HepG2 (cell line): ENCODE results near the gene FASTK. TPM values are rescaled to one million over a fixed set of nuclear protein-coding genes. Genes with fewer than 3 reads are reported as not detected.

Source experiments
- BORCS8-MEF2B ChIP-seq: sonication (generic); formaldehyde crosslinking; IDR thresholded peaks from 2 replicates; pipeline ENCODE4 v1.8.0; 2022; ENCODE audit warnings: mild to moderate bottlenecking, missing genetic modification reagents
- FOXA3 ChIP-seq: IDR thresholded peaks from 2 replicates; pipeline ENCODE4 v1.6.1; 2016; ENCODE audit warnings: missing genetic modification reagents, missing compliant biosample characterization
- FOXC1 ChIP-seq: sonication (generic); formaldehyde crosslinking; IDR thresholded peaks from 2 replicates; pipeline ENCODE4 v1.8.0; 2022; ENCODE audit warnings: mild to moderate bottlenecking, missing genetic modification reagents, borderline replicate concordance
- GABPB1 ChIP-seq: IDR thresholded peaks from 2 replicates; pipeline ENCODE4 v1.6.1; 2016; ENCODE audit warnings: mild to moderate bottlenecking, missing genetic modification reagents, moderate library complexity, missing compliant biosample characterization
- IKZF5 ChIP-seq: IDR thresholded peaks from 2 replicates; pipeline ENCODE4 v1.6.1; 2018; ENCODE audit warnings: missing genetic modification reagents, mild to moderate bottlenecking, missing compliant biosample characterization
- KDM4B ChIP-seq: sonication (generic); formaldehyde crosslinking; IDR thresholded peaks from 2 replicates; pipeline ENCODE4 v1.4.0; 2020; ENCODE audit warnings: missing genetic modification reagents
- KDM5A ChIP-seq: fragments of 200-600 bp; sonication (generic); IDR thresholded peaks from 2 replicates; pipeline ENCODE4 v1.7.0; 2018; ENCODE audit warnings: antibody characterized with exemption, mild to moderate bottlenecking, low read length, borderline replicate concordance
- PHF8 ChIP-seq: sonication (generic); formaldehyde crosslinking; IDR thresholded peaks from 2 replicates; pipeline ENCODE4 v1.5.0; 2020; ENCODE audit warnings: missing genetic modification reagents
- POLR2G ChIP-seq: fragments of 200-400 bp; formaldehyde crosslinking; IDR thresholded peaks from 2 replicates; pipeline ENCODE4 v1.6.1; 2018; ENCODE audit warnings: mild to moderate bottlenecking, low read depth, low read length, moderate library complexity
- RARA ChIP-seq: IDR thresholded peaks from 2 replicates; pipeline ENCODE4 v1.6.1; 2016; ENCODE audit warnings: missing genetic modification reagents, missing compliant biosample characterization
- RFXANK ChIP-seq: IDR thresholded peaks from 2 replicates; pipeline ENCODE4 v1.6.1; 2016
- SNAPC2 ChIP-seq: sonication (generic); formaldehyde crosslinking; IDR thresholded peaks from 2 replicates; pipeline ENCODE4 v1.8.1; 2022; ENCODE audit warnings: mild to moderate bottlenecking, missing genetic modification reagents
- SRSF4 ChIP-seq: fragments of 200-400 bp; formaldehyde crosslinking; IDR thresholded peaks from one replicate; pipeline ENCODE4 v1.6.1; 2018; ENCODE audit warnings: mild to moderate bottlenecking, low read depth, low read length, moderate library complexity; ENCODE audit not compliant: poor library complexity, severe bottlenecking
- ZFP1 ChIP-seq: IDR thresholded peaks from 2 replicates; pipeline ENCODE4 v1.6.1; 2016
- ZNF180 ChIP-seq: sonication (generic); formaldehyde crosslinking; IDR thresholded peaks from 2 replicates; pipeline ENCODE4 v1.4.0; 2020; ENCODE audit warnings: low read depth, missing genetic modification reagents, borderline replicate concordance
- ZNF501 ChIP-seq: sonication (generic); formaldehyde crosslinking; IDR thresholded peaks from 2 replicates; pipeline ENCODE4 v1.5.1; 2020; ENCODE audit warnings: mild to moderate bottlenecking, moderate library complexity, missing genetic modification reagents
- ZNF549 ChIP-seq: sonication (generic); formaldehyde crosslinking; IDR thresholded peaks from 2 replicates; pipeline ENCODE4 v1.5.0; 2020; ENCODE audit warnings: missing genetic modification reagents
- ZNF574 ChIP-seq: sonication (generic); formaldehyde crosslinking; IDR thresholded peaks from 2 replicates; pipeline ENCODE4 v1.4.0; 2020; ENCODE audit warnings: missing genetic modification reagents
- ZNF629 ChIP-seq: sonication (generic); formaldehyde crosslinking; conservative IDR thresholded peaks from 2 replicates; pipeline ENCODE4 v1.5.0; 2020; ENCODE audit warnings: missing genetic modification reagents
- ZNF788 ChIP-seq: sonication (generic); formaldehyde crosslinking; IDR thresholded peaks from 2 replicates; pipeline ENCODE4 v1.5.0; 2020; ENCODE audit warnings: mild to moderate bottlenecking, missing genetic modification reagents, borderline replicate concordance
- polyA plus RNA-seq, 8 experiments: library from polyadenylated mRNA; depleted of rRNA in 3 of 8; stranded (reverse) in 7 of 8; unstranded in 1 of 8; fragments of >200 nt; fragmentation: Illumina TruSeq in 4 of 8; extraction: Trizol in 4 of 8; gene quantifications; 2 replicates each; pipeline versions ENCODE4 v1.2.1 to v1.2.3, GENCODE V29; 2011 to 2016; ENCODE audit warnings: low read depth in 4 of 8, missing spikeins in 1 of 8, mixed read lengths in 1 of 8; ENCODE audit not compliant: insufficient read depth in 1 of 8
- total RNA-seq, 5 experiments: library from RNA; depleted of rRNA; stranded (reverse); fragments of >200 nt; fragmentation: Illumina TruSeq; extraction: Trizol; gene quantifications; 2 replicates each; pipeline ENCODE4 v1.2.3, GENCODE V29; 2016; ENCODE audit warnings: low read depth in 1 of 5
- TF ChIP-seq, protein P1 (sequence below): sonication (generic); formaldehyde crosslinking; conservative IDR thresholded peaks from 2 replicates; pipeline ENCODE4 v1.4.0; 2020; ENCODE audit warnings: missing genetic modification reagents
- TF ChIP-seq, protein P2 (sequence below): sonication (generic); formaldehyde crosslinking; IDR thresholded peaks from 2 replicates; pipeline ENCODE4 v1.4.0; 2020; ENCODE audit warnings: mild to moderate bottlenecking, missing genetic modification reagents

FASTK gene
- total and polyA plus RNA-seq, 2 of the 13 experiments (the other 11 are each of a cell fraction or from before 2014, with no cell fraction given), result 52.9 to 55.7 TPM

DNA sequence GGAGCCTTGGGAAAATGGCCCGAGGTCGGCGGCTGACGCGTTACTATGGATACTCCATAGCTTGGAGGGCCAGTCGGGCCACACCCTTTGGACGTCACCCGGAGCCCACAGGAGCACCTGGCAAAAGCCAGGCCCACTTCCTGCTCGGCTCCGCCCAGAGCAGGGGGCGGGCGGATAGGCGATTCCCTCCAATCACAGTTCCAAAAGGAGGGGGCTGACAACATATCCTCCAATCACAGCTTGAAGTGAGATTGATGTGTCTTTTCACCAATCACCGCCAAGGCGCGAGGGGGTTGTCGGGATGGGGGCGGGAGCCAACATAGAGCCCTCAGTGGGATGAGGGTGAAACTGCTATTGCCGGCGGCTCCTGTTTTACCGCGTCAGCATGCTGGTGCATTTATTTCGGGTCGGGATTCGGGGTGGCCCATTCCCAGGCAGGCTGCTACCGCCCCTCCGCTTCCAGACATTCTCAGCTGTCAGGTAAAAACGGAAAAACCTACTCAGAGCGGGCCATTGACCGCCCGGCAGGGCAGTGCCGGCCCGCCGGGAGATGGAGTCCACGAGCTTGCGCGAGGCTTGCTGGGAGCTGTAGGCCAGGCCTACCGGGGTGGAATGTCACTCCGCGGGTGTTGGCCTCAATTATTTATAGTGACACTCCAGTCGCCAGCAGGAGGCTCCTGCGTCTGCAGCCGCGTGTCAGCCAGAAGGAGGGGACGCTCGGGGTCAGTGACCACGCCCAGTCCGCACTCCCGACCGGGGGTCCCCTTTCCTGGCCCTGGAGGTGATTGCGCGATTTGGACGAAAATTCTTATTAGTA, 52.3 kb downstream of the FASTK start, which contains the start of gene ABCB8 (continued):
- TF ChIP-seq POLR2G, result peak; percentile 64
- TF ChIP-seq, protein P1, sequence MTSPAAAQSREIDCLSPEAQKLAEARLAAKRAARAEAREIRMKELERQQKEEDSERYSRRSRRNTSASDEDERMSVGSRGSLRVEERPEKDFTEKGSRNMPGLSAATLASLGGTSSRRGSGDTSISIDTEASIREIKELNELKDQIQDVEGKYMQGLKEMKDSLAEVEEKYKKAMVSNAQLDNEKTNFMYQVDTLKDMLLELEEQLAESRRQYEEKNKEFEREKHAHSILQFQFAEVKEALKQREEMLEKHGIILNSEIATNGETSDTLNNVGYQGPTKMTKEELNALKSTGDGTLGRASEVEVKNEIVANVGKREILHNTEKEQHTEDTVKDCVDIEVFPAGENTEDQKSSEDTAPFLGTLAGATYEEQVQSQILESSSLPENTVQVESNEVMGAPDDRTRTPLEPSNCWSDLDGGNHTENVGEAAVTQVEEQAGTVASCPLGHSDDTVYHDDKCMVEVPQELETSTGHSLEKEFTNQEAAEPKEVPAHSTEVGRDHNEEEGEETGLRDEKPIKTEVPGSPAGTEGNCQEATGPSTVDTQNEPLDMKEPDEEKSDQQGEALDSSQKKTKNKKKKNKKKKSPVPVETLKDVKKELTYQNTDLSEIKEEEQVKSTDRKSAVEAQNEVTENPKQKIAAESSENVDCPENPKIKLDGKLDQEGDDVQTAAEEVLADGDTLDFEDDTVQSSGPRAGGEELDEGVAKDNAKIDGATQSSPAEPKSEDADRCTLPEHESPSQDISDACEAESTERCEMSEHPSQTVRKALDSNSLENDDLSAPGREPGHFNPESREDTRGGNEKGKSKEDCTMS (CRISPR knock-in tag), result no peak
- 0 out of 2 replicates have a peak, but pooled peaks have one; percentile 66 for TF ChIP-seq ZNF180
- peak; percentile 97 for TF ChIP-seq KDM5A
- TF ChIP-seq ZNF574 (CRISPR knock-in tag), result peak; percentile 83
- TF ChIP-seq RARA (CRISPR knock-in tag), result no peak; the same call in 1 of the 2 replicates
- no peak for TF ChIP-seq SNAPC2 (CRISPR knock-in tag)
- TF ChIP-seq IKZF5 (CRISPR knock-in tag), result peak; percentile 82
- no peak for TF ChIP-seq ZNF549 (CRISPR knock-in tag)
- TF ChIP-seq KDM4B (CRISPR knock-in tag), result 0 out of 2 replicates have a peak, but pooled peaks have one; percentile 15
- TF ChIP-seq, protein P2, sequence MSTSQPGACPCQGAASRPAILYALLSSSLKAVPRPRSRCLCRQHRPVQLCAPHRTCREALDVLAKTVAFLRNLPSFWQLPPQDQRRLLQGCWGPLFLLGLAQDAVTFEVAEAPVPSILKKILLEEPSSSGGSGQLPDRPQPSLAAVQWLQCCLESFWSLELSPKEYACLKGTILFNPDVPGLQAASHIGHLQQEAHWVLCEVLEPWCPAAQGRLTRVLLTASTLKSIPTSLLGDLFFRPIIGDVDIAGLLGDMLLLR (CRISPR knock-in tag), result peak; percentile 48; the same call in 1 of the 2 replicates
- peak; percentile 78; the same call in 1 of the 2 replicates for TF ChIP-seq ZNF788
- no peak; the same call in 1 of the 2 replicates for TF ChIP-seq FOXA3 (CRISPR knock-in tag)
- TF ChIP-seq SRSF4, result no peak
- peak; percentile 95 for TF ChIP-seq ZNF501 (CRISPR knock-in tag)
- TF ChIP-seq GABPB1 (CRISPR knock-in tag), result peak; percentile 90
- TF ChIP-seq RFXANK (CRISPR knock-in tag), result no peak
- no peak for TF ChIP-seq ZFP1 (CRISPR knock-in tag)
- peak; percentile 76 for TF ChIP-seq PHF8 (CRISPR knock-in tag)
- peak; percentile 72; the same call in 1 of the 2 replicates for TF ChIP-seq FOXC1 (CRISPR knock-in tag)
- TF ChIP-seq BORCS8-MEF2B (CRISPR knock-in tag), result no peak
- no peak for TF ChIP-seq ZNF629 (CRISPR knock-in tag)
